ENCODE measurements around the gene DMWD.

DNA sequence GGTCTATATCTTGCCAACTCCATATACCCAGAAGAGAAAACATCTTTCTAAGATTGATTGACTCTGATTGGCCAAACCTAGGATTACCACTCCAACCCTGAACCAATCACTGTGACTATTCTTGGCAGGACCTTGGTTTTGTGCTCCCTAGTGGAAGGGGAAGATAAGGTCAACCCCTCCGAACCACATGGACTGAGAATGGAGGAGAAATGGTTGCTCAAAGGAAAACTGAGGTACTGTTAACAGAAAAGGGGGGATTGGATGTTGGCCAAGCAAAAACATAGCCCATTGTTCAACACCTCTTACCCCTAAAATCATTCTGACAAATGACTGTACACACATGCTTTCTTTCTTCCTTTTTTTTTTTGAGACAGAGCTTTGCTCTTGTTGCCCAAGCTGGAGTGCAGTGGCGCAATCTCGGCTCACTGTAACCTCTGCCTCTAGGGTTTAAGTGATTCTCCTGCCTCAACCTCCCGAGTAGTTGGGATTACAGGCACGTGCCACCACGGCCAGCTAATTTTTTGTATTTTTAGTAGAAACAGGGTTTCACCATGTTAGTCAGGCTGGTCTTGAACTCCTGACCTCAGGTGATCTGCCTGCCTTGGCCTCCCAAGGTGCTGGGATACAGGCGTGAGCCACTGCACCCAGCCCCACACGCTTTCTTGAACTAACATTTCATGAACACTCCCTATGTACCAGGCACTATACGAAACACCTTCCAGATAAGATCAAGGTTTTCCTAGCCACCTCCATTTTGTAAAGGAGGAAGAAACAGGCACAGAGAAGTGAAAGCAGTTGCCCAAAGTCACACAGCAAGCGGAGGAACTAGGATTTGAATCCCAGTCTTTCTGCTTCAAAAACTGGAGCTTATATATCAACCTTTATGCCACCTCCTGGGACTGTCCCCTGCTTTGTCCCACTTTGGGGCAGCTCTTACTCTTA lies 52.9 kb downstream of the DMWD start:
- TF ChIP-seq, protein P1, sequence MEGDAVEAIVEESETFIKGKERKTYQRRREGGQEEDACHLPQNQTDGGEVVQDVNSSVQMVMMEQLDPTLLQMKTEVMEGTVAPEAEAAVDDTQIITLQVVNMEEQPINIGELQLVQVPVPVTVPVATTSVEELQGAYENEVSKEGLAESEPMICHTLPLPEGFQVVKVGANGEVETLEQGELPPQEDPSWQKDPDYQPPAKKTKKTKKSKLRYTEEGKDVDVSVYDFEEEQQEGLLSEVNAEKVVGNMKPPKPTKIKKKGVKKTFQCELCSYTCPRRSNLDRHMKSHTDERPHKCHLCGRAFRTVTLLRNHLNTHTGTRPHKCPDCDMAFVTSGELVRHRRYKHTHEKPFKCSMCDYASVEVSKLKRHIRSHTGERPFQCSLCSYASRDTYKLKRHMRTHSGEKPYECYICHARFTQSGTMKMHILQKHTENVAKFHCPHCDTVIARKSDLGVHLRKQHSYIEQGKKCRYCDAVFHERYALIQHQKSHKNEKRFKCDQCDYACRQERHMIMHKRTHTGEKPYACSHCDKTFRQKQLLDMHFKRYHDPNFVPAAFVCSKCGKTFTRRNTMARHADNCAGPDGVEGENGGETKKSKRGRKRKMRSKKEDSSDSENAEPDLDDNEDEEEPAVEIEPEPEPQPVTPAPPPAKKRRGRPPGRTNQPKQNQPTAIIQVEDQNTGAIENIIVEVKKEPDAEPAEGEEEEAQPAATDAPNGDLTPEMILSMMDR (IDR thresholded peaks at IDR 0.05; ENCODE audit: low read depth, low read length, poor library complexity, severe bottlenecking), result no peak
- no peak for TF ChIP-seq EZH2phosphoT487 (IDR thresholded peaks at IDR 0.05; ENCODE audit: borderline replicate concordance, low read length)
